Natural killer cell (primary cell): ENCODE measurements around the gene ATP7B. TPM values are rescaled to one million over a fixed set of nuclear protein-coding genes. Genes with fewer than 3 reads are reported as not detected.

ENCODE experiments used
- ATAC-seq, 3 donors: fragments of 150-1000 bp in 2 of 3; fragments of 200-7000 bp in 1 of 3; cut with Tn5 transposase; 1 replicate in 1 of 3; 2 replicates in 2 of 3; pipeline ENCODE4 v1.10.0; 2021; ENCODE audit warnings: mild to moderate bottlenecking in 2 of 3, moderate library complexity in 2 of 3
- DNase-seq, 2 donors: peaks; one replicate each; pipeline versions ENCODE4 v3.0.0 to v3.0.0-alpha.2; 2013 to 2021; ENCODE audit warnings: mixed read lengths in 1 of 2
- H3K27ac ChIP-seq: one replicate; pipeline ENCODE4 v1.5.1; 2013; ENCODE audit warnings: mild to moderate bottlenecking, low read length
- H3K27me3 ChIP-seq: one replicate; pipeline ENCODE4 v1.6.1; 2013; ENCODE audit warnings: low read length; ENCODE audit not compliant: control insufficient read depth, insufficient read depth
- H3K36me3 ChIP-seq: one replicate; pipeline ENCODE4 v1.6.1; 2013; ENCODE audit warnings: low read length; ENCODE audit not compliant: control insufficient read depth, insufficient read depth
- H3K4me1 ChIP-seq: one replicate; pipeline ENCODE4 v1.6.1; 2013; ENCODE audit warnings: low read length; ENCODE audit not compliant: control insufficient read depth, insufficient read depth
- H3K4me3 ChIP-seq: one replicate; pipeline ENCODE4 v1.5.1; 2013; ENCODE audit warnings: low read length
- H3K9me3 ChIP-seq: one replicate; pipeline ENCODE4 v1.6.1; 2013; ENCODE audit warnings: low read length; ENCODE audit not compliant: control insufficient read depth, insufficient read depth
- H3K27ac Mint-ChIP-seq, 2 donors: one replicate each; pipeline ENCODE4 v1.8.0; 2022; ENCODE audit warnings: mild to moderate bottlenecking in 2 of 2, mixed read lengths in 2 of 2, moderate library complexity in 1 of 2
- H3K27me3 Mint-ChIP-seq, 2 donors: one replicate each; pipeline ENCODE4 v1.8.0; 2022; ENCODE audit warnings: low read depth in 2 of 2, mixed read lengths in 2 of 2
- H3K36me3 Mint-ChIP-seq: one replicate; pipeline ENCODE4 v1.8.0; 2022; ENCODE audit warnings: mixed read lengths
- H3K4me1 Mint-ChIP-seq, 2 donors: one replicate each; pipeline ENCODE4 v1.8.0; 2022; ENCODE audit warnings: mixed read lengths in 2 of 2
- H3K4me3 Mint-ChIP-seq: one replicate; pipeline ENCODE4 v1.8.0; 2022; ENCODE audit warnings: mild to moderate bottlenecking, moderate library complexity, mixed read lengths
- H3K9me3 Mint-ChIP-seq, 2 donors: one replicate each; pipeline ENCODE4 v1.8.0; 2022; ENCODE audit warnings: mixed read lengths in 2 of 2
- CTCF ChIP-seq: fragments of 200-600 bp; IDR thresholded peaks from one replicate; pipeline ENCODE4 v1.8.0; 2022; ENCODE audit warnings: antibody characterized with exemption
- WGBS: methylation state at CpG from one replicate; pipeline ENCODE4 v1.1.7; 2013; ENCODE audit warnings: missing lambda C conversion rate; ENCODE audit not compliant: insufficient coverage; 5-methylcytosine and 5-hydroxymethylcytosine counted together
- intact Hi-C: fragments of 100-400 bp; cut with micrococcal nuclease; formaldehyde crosslinking; loops from one replicate; pipeline ENCODE4 v1.14.2; 2022
- total RNA-seq, 4 donors: library from RNA; stranded (reverse); fragments of 120-200 nt in 1 of 4; gene quantifications; one replicate each; pipeline versions ENCODE4 v1.2.3 to v1.2.4, GENCODE V29; 2013 to 2022

ATP7B gene
- total RNA-seq, 3 donors from 2014 or later (not counting 1 experiment from before 2014, with no cell fraction given) = 0.45 to 0.64 (median 0.58) TPM

- DNase-seq = no peak
- H3K4me1 Mint-ChIP-seq = no peaks in the 10 kb centered on the region
- Histone ChIP-seq H3K4me3 (no peak overlapping the region), H3K36me3 (no peaks in the 10 kb centered on the region), H3K9me3 (no peaks in the 10 kb centered on the region), H3K27me3 (no peaks in the 10 kb centered on the region), H3K27ac (no peak overlapping the region), H3K4me1 (no peaks in the 10 kb centered on the region)
- no peaks in the 10 kb centered on the region for H3K36me3 Mint-ChIP-seq
- H3K27ac Mint-ChIP-seq = no peak overlapping the region
- H3K9me3 Mint-ChIP-seq = no peaks in the 10 kb centered on the region
- H3K27me3 Mint-ChIP-seq = peaks cover 0 to 3% of the 10 kb centered on the region in 2 donors
- no peak for TF ChIP-seq CTCF
- intact Hi-C loops = no loop called here
- no peak for ATAC-seq
- no peak overlapping the region for H3K4me3 Mint-ChIP-seq
- 94% methylated on average over 9 of the region's 9 CpGs for WGBS
Measured at GRCh38 chr13:51932231-51932630, 79.0 kb downstream of the ATP7B start.

GRCh38 chr13:51931606-51932005 lies 79.6 kb downstream of the ATP7B start:
- H3K36me3 ChIP-seq = no peaks in the 10 kb centered on the region
- peaks cover 0 to 3% of the 10 kb centered on the region in 2 donors for H3K27me3 Mint-ChIP-seq
- DNase-seq (no peak), ATAC-seq (no peak)
- H3K4me3 ChIP-seq = no peak overlapping the region
- H3K36me3 Mint-ChIP-seq = no peaks in the 10 kb centered on the region
- H3K9me3 Mint-ChIP-seq = no peaks in the 10 kb centered on the region
- no peak overlapping the region for H3K4me3 Mint-ChIP-seq
- H3K9me3 ChIP-seq = no peaks in the 10 kb centered on the region
- H3K27ac Mint-ChIP-seq = no peak overlapping the region
- no peaks in the 10 kb centered on the region for H3K27me3 ChIP-seq
- 90% methylated on average over 6 of the region's 6 CpGs for WGBS
- no peaks in the 10 kb centered on the region for H3K4me1 ChIP-seq
- H3K4me1 Mint-ChIP-seq = no peaks in the 10 kb centered on the region
- H3K27ac ChIP-seq = no peak overlapping the region
- TF ChIP-seq CTCF = no peak
- intact Hi-C loops = no loop called here

- Mint-ChIP-seq H3K27me3 (peaks cover 4 to 9% of the 10 kb centered on the region in 2 donors), H3K27ac (no peak overlapping the region), H3K36me3 (no peaks in the 10 kb centered on the region), H3K4me3 (no peak overlapping the region), H3K9me3 (no peaks in the 10 kb centered on the region), H3K4me1 (no peaks in the 10 kb centered on the region)
- Histone ChIP-seq H3K4me1 (no peaks in the 10 kb centered on the region), H3K36me3 (no peaks in the 10 kb centered on the region), H3K27me3 (no peaks in the 10 kb centered on the region), H3K4me3 (no peak overlapping the region), H3K27ac (no peak overlapping the region), H3K9me3 (no peaks in the 10 kb centered on the region)
- intact Hi-C loops = no loop called here
- no peak for TF ChIP-seq CTCF
- DNase-seq (no peak), ATAC-seq (no peak)
- WGBS = 95% methylated on average over 4 of the region's 5 CpGs
Measured at GRCh38 chr13:51929699-51930098, 81.6 kb downstream of the ATP7B start.

GRCh38 chr13:51928231-51928630 lies 83.0 kb downstream of the ATP7B start:
- TF ChIP-seq CTCF = no peak
- H3K36me3 Mint-ChIP-seq = no peaks in the 10 kb centered on the region
- no peaks in the 10 kb centered on the region for H3K4me1 Mint-ChIP-seq
- Histone ChIP-seq H3K4me1 (no peaks in the 10 kb centered on the region), H3K27me3 (no peaks in the 10 kb centered on the region), H3K4me3 (no peak overlapping the region), H3K36me3 (no peaks in the 10 kb centered on the region), H3K9me3 (no peaks in the 10 kb centered on the region), H3K27ac (no peak overlapping the region)
- no peak overlapping the region for H3K27ac Mint-ChIP-seq
- H3K9me3 Mint-ChIP-seq = no peaks in the 10 kb centered on the region
- no peak overlapping the region for H3K4me3 Mint-ChIP-seq
- 84% methylated on average over 9 of the region's 9 CpGs for WGBS
- H3K27me3 Mint-ChIP-seq = peaks cover 7 to 14% of the 10 kb centered on the region in 2 donors
- ATAC-seq (no peak), DNase-seq (no peak)
- intact Hi-C loops = no loop called here
